Testis (tissue), 3 donors: ENCODE data around the gene MEN1. TPM values are rescaled to one million over a fixed set of nuclear protein-coding genes. Genes with fewer than 3 reads are reported as not detected.
A peak's percentile ranks its signal among the peaks of the same experiment; 100 is the strongest.

Experiments
- DNase-seq: peaks from one replicate; pipeline ENCODE4 v3.0.0-alpha.2; 2019
- H3K27ac ChIP-seq, 2 donors: fragments of 200-600 bp; sonication (generic); one replicate each; pipeline ENCODE4 v1.5.1; 2019
- H3K27me3 ChIP-seq: fragments of 200-600 bp; sonication (generic); one replicate; pipeline ENCODE4 v1.5.1; 2019
- H3K36me3 ChIP-seq: fragments of 200-600 bp; sonication (generic); one replicate; pipeline ENCODE4 v1.5.1; 2017; ENCODE audit warnings: low read depth; ENCODE audit errors: missing control alignments
- H3K4me1 ChIP-seq: fragments of 200-600 bp; sonication (generic); one replicate; pipeline ENCODE4 v1.5.1; 2019
- H3K4me3 ChIP-seq, 2 donors: fragments of 200-600 bp; sonication (generic); one replicate each; pipeline ENCODE4 v1.5.1; 2017 to 2019
- H3K9me3 ChIP-seq: fragments of 200-600 bp; sonication (generic); one replicate; pipeline ENCODE4 v1.5.1; 2017
- CTCF ChIP-seq, 3 experiments: fragments of 450-650 bp in 2 of 3; fragments of 200-600 bp in 1 of 3; sonication (generic) in 1 of 3; IDR thresholded peaks; one replicate each; pipeline ENCODE4 v1.5.1; 2016 to 2019; ENCODE audit warnings: antibody characterized with exemption in 3 of 3, mild to moderate bottlenecking in 2 of 3, moderate library complexity in 1 of 3
- POLR2A ChIP-seq: fragments of 450-650 bp; IDR thresholded peaks from one replicate; pipeline ENCODE4 v1.6.1; 2017; ENCODE audit warnings: antibody characterized with exemption, mild to moderate bottlenecking, moderate library complexity
- WGBS, 2 donors: methylation state at CpG; one replicate each; pipeline ENCODE4 v1.1.5; 2018; 5-methylcytosine and 5-hydroxymethylcytosine counted together
- intact Hi-C: fragments of 100-400 bp; cut with DNase I; formaldehyde crosslinking; loops from one replicate; pipeline ENCODE4 v1.15.1; 2023; ENCODE audit warnings: low total_unique reads
- polyA plus RNA-seq: library from polyadenylated mRNA; stranded (reverse); fragments of 350-450 nt; fragmentation: Illumina TruSeq; extraction: RNeasy Lipid Tissue Mini Kit (QIAGEN cat#74804); gene quantifications from one replicate; pipeline ENCODE4 v1.2.3, GENCODE V29; 2014; ENCODE audit warnings: low read depth, low replicate concordance; ENCODE audit not compliant: insufficient read depth
- total RNA-seq, 2 donors: library from RNA; depleted of rRNA; stranded (reverse); fragments of >200 nt; gene quantifications; one replicate each; pipeline ENCODE4 v1.2.3, GENCODE V29; 2016

MEN1 gene
- total and polyA plus RNA-seq, 3 donors from 2014 or later: 29.7 to 40.8 (median 36.7) TPM

- no peak for TF ChIP-seq CTCF (IDR thresholded peaks at IDR 0.05)
- TF ChIP-seq POLR2A: no peak
- Histone ChIP-seq H3K27ac (peak overlapping the region in 1 of 2 donors; percentile 19), H3K4me3 (peak overlapping the region; percentile 49 to 58), H3K36me3 (no peaks in the 10 kb centered on the region), H3K27me3 (no peaks in the 10 kb centered on the region), H3K9me3 (no peaks in the 10 kb centered on the region), H3K4me1 (peaks cover 6% of the 10 kb centered on the region)
- DNase-seq: no peak
- intact Hi-C loops: loop anchor here (5.0 to 10.0 kb wide), 2 partner anchors 47 to 170 kb away; partner anchors contain the start of gene ARL2
- WGBS, 2 donors: 14 to 17% methylated on average over 9 of the region's 9 CpGs
Observed at GRCh38 chr11:64845129-64845775, 34.9 kb upstream of the MEN1 start.

- peak; percentile 77 for DNase-seq
- Histone ChIP-seq H3K4me3 (peak within 1 kb of the TSS; percentile 49 to 58), H3K27me3 (no peaks in the 10 kb centered on the region), H3K27ac (peak within 1 kb of the TSS in 1 of 2 donors; percentile 19), H3K4me1 (peaks cover 6% of the 10 kb centered on the region), H3K36me3 (no peaks in the 10 kb centered on the region), H3K9me3 (no peaks in the 10 kb centered on the region)
- WGBS, 2 donors: 2 to 3% methylated on average over 17 to 72 of the region's 96 CpGs
- intact Hi-C loops: loop anchor here (5.0 to 10.0 kb wide), 2 partner anchors 48 to 170 kb away; partner anchors contain the start of gene ARL2
- TF ChIP-seq POLR2A (no peak), CTCF (IDR thresholded peaks at IDR 0.05) (peak; percentile 25 to 65 (median 58))
Observed at GRCh38 chr11:64844330-64845128, 34.2 kb upstream of the MEN1 start, which contains the start of gene CDC42BPG. Gene CDC42BPG (minus strand): TSS chr11:64844653. CDS start chr11:64844569, 84 bp downstream.

- intact Hi-C loops: loop anchor here (10.0 kb wide), 1 partner anchor 171 kb away; the partner anchor contains the start of gene ARL2
- peaks cover 6% of the 10 kb centered on the region for H3K4me1 ChIP-seq
- no peaks in the 10 kb centered on the region for H3K27me3 ChIP-seq
- H3K36me3 ChIP-seq: no peaks in the 10 kb centered on the region
- H3K4me3 ChIP-seq: peak overlapping the region; percentile 49 to 58
- no peak for DNase-seq
- TF ChIP-seq POLR2A (no peak), CTCF (IDR thresholded peaks at IDR 0.05) (no peak)
- no peaks in the 10 kb centered on the region for H3K9me3 ChIP-seq
- H3K27ac ChIP-seq: no peak overlapping the region
- WGBS, 2 donors: 41 to 50% methylated on average over 17 to 27 of the region's 27 CpGs
Observed at GRCh38 chr11:64843686-64844329, 33.5 kb upstream of the MEN1 start.

- TF ChIP-seq POLR2A (no peak), CTCF (IDR thresholded peaks at IDR 0.05) (no peak)
- intact Hi-C loops: loop anchor here (10.0 kb wide), 1 partner anchor 172 kb away; the partner anchor contains the start of gene ARL2
- H3K4me3 ChIP-seq: no peak overlapping the region
- no peaks in the 10 kb centered on the region for H3K9me3 ChIP-seq
- no peaks in the 10 kb centered on the region for H3K27me3 ChIP-seq
- H3K36me3 ChIP-seq: no peaks in the 10 kb centered on the region
- 72 to 76% methylated on average over 12 to 19 of the region's 19 CpGs for WGBS, 2 donors
- peaks cover 6% of the 10 kb centered on the region for H3K4me1 ChIP-seq
- H3K27ac ChIP-seq: no peak overlapping the region
- DNase-seq: no peak
Observed at GRCh38 chr11:64842851-64843685, 32.7 kb upstream of the MEN1 start.
